A172 (cell line): ENCODE data around the gene USP3. TPM values are rescaled to one million over a fixed set of nuclear protein-coding genes. Genes with fewer than 3 reads are reported as not detected.

Experiments
- DNase-seq: peaks from one replicate; pipeline ENCODE4 v3.0.0-alpha.2; 2015; ENCODE audit warnings: low spot score
- total RNA-seq: library from RNA; depleted of rRNA; stranded (reverse); fragments of >200 nt; shearing (Covaris generic); gene quantifications from 2 replicates; pipeline ENCODE4 v1.2.3, GENCODE V29; 2014

USP3 gene
- total RNA-seq, 1 experiment from 2014 or later = 27.7 TPM

DNA sequence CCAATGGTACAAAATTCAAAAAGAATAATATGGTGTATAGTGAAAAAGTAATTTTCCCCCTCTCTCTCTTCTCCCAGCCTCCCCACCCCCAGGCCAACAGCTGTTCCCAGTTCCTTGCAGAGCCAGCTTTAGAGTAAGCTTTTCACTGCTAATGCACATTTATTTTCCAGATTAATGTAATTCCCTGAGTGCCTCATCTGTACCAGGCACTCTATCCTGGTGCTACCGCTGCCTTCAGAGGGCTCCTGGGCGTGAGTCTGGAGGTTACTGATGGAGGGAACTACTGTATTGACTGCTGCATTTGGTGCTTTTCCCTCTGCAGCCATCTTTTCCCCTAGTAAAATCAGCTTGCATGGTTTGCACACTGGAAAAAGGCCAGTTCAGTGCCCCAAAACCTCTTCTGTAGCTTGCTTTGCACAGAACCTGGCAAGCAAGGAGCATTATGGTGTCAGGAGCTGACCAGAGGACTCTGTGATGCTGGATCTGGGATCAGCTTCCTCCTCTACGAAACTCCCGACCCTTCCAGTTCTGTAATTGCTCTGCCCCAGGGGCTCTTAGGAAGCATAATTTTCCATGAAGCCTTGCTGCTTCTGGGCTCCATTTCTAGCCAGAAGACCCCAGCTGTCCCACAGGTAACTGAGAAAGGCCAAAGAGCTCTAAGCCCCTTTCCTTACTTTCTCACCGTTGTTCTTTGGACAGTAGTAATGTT, 8.5 kb upstream of the USP3 start:
- no peak for DNase-seq

DNA sequence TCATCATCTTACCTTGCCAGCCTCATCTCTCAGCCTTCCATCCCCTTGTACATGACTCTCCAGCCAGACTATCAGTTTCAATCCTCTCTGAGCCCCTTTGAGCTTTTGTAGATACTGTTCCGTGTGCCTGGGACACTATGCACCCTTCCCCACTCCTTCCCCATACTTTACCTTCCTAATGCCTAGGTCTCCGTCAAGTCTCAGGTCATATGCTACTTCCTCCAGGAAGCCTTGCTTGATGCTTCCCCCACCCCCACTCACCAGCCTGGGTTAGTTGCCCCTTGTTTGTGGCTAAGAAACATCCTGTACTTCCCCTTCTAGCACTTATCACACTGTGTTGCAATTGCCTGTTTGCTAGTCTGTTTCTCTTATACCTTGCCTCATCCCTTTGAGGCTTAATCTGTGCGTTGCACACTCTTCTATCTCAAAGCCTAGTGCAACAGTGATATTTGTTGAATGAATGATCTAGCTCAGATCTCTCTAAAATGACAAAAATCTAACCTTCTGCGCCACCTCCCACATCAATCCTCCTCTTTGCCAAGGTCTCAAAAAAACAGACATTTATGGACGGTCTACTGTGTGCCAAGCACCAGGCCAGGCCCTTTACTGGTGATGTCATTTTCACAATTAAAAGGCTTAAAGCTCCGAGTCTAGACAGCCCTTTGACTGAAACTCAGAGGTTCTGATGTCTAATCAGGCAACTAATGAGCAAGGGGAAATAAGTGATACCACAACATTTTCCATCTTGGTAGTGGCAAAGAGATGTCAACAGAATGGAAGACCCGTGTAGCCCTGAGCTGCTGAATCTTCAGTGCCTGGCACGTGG, 6.5 kb upstream of the USP3 start:
- no peak for DNase-seq

DNA sequence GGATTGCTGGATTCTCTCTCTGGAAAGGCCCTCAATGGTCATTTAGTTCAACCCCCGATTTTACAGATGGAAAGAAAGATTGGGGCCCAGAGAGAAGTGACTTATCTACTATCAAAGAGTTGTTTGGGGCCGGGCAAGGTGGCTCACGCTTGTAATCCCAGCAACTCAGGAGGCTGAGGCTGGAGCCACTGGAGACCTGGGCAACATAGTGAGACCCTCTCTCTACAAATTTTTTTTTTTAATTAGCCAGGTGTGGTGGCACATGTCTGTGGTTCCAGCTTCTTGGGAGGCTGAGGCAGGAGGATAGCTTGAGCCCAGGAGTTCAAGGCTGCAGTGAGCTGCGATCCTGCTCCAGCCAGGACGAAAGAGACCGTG, 5.2 kb upstream of the USP3 start:
- no peak for DNase-seq

DNA sequence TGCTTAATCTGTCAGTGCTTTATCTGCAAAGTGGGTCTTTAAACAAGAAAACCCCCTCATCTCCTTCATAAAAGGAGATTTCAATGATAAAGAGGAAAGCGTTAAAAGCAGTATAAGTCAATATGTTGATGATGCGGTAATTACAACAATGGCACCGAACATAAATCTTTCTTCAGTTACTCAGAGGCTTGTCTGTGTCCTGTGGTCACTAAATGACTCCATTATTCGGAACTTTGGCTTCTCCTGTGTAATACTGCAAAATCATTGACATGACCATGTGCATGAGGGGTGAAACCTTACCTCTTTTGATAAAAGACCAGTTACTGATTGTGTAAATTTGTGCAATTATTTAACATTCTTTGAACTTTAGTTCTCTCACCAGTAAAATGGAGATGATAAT, 4.8 kb upstream of the USP3 start:
- DNase-seq = no peak

DNA sequence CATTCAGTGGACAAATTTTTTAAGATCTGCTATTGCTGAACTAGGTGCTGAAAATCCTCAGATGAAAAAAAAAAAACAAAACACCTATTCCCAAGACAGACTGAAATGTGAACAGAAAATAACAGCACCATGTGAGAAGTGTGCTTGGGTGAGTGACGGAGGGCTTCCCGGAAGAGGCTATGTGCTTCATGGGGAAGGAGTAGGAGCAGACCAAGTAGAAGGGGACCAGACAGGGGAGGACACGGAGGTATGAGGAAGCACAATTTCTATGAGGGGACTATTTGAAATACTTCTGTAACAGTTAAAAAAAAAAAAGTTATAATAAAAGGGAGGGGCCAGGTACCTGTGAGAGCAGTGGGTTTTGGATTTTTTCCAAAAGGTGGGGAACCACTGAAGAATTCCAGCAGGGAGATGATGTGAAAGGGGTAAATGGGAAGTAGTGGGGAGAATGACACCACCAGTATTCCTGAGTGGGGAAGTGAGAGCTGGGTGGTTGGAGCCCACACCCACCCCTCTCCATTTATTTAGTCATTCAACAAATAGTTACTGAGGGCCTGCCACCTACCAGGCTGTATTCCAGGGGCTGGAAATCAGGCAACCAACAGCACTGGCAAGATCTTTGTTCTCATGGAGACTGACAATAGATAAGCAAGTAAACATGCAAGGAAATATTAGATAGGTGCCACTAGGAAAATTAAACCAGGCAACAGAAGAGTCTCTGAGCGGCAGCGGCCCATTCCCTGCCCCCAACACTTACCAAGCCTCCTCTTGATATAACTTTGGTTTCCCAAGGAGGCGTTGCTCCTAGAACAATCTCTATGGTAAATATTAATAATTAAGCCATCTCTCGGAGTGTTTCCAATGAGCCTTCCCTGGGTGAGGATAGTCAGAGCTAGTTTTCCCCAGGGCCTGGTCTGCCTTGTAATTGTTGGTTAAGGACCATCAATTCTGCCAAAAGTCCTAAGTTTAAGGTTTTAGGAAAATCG, 3.8 kb upstream of the USP3 start:
- no peak for DNase-seq

DNA sequence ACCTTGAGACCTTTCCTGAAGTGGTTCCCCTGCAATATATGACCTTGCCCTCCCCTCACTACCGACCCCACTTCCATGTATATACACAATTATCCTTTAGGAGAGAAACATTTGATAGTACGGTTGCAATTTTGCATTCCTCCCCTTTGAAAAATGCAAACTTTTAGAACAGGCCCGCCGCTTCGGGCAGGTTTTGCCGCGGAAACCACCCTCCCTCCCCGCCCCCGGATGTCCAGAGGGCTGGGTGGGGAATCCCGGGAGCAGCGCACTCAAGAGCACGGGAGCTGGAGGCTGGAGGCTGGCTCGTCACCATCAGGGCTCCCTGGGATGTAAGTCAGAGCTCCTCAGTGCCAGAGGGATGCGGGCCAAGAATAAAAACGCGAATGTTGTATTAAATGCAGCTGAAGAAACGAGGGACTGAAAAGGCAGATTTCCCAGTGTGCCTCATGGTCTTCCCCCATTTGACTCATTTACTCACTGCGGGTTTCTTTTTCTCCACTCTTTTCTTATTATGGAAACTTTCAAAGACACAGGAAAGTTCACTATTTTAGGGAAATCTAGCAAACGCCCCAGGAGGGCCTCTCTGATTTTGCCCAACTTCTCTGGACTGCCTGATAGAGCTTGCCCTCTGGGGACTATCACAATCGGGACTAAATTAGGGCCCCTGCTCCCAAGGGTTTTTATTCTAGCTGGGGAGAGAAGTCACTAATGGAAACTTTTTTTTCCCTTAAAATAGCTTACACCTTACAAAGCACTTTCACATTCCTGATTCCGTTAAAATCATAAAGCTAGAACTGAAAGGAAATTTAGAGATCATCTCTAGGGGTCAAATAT, 2.9 kb upstream of the USP3 start:
- DNase-seq = peak; percentile 65

DNA sequence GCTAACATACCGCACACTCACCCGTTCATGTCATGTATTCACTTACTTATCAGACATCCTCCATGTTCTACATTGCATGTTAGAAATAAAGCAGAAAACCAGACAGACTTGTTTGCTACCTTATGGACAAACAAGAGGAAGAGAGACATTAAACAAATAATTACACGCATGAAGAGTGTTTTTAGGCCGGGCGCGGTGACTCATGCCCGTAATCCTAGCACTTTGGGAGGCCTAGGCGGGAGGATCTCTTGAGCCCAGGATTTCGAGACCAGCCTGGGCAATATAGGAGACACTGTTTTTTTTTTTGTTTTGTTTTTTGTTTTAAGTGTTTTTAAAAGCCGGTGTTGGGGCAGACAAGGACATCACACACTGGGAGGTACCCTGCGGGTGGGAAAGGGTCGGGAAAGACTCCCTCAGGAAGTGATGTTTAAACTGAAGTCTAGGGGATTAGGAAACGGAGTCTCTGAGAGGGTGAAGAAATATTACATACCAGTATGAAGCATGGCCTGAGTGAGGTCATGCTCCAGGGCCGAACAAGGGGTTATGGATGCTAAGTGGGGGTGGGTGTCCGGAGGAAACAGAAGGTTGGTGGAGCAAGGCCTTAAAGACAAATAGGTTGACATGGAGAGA, 2.1 kb upstream of the USP3 start:
- DNase-seq = no peak

DNA sequence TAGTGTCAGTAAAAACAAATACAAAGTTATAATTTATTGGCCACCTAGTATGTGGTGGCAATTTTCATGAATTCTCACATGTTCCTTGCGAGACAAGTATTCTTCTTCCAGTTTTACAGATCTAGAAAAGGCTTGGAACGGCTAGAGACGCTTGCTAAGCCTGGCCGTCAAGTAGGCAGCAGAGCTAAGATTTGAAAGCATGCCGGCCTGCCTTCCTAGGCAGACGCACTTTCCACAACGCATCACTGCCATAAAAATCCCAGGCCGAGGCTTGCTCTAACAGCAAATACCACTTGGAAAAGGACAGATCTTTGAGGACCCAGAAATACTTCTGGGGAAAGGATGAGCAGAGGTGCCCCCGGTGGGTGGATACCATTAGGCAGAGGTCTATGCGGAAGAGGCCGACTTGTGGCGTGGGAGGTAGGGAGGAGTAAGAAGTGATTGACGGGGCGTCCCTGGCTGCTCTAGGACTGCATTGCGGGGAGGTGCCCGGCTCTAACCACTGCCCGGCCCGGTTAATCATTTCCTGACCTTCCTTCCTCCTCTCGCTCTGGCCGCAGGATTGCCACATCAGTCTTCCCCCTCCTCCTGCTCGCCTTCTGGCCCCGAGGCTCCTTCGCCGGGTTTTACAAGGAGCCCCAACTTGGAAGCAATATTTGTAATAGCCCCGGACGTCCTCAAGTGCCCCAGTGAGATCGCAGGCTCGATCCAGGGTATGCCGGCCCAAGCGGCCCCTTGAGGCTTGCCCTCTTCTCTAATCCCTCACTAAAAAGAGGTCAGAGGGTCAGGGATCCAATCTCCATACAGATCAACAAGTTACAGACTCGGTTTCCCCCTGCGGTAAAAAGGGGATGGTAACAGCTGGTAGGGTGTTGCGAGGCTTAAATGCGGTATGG, 1.3 kb upstream of the USP3 start:
- DNase-seq = peak; percentile 84

DNA sequence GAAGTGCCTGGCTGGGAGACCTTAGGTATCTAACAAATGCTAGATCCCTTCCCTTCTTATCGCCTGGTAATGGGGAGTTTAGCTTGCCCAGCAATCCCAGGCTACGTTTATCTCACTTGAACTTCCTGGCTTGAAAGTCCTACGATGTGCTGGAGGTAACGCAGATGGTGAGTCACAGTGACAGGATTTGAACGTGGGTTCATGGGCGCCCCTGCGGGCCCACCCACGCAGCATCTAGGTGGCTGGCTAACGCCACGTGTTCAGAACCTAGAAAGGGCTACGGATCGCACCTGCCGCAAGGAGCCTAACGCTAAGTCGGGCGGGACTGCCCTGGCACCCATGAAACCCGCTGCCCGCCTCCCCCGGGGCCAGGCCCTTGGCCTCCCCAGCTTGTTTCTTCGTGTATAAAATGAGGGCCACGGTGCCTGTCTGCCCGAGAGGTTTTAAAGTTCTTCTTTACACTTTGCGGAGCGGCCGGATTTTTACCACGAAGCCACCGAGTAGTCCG, 600 bp upstream of the USP3 start:
- peak; percentile 74 for DNase-seq

DNA sequence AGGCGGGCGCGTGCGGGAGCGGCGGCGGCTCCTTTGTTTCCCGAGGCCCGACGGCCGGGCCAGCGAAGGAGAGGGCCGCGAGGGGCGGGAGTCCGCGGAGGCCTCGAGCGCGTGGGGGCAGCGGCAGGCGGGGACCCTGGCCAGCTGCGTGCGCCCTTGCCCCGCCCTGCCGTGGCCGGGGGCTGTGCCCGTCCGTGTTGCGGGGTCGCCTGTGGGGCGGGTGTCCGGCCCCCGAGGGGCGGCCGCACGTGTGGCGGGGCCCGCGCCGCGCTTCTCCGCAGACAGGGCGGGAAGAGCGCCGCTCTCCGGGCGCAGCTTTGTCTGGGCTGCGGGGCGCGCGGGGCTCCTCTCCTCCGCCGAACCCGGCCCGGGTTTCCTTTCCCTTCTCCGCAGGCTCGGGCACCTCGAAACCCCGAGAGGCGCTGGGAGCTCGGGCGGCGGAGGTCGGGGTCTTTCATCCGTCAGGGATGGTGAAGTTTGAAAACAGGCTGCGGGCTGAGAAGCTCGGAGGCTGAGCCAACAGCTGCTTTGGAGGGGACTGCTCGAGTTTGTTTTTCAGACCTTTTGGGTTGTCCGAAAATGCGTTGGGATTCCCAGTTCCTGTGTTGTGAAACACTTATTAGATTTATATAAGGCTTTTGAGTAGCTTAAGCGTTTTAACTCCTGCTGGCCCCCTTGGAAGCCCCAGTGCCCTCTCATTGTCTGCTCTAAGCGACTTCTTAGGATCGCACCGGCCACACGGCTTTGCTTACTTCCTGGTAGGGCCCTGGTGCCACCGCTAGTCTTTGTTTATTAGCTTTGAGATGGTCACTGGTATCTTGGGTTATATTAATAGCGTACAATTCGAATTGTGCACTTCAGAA, 817 bp downstream of the USP3 start:
- peak; percentile 44 for DNase-seq

DNA sequence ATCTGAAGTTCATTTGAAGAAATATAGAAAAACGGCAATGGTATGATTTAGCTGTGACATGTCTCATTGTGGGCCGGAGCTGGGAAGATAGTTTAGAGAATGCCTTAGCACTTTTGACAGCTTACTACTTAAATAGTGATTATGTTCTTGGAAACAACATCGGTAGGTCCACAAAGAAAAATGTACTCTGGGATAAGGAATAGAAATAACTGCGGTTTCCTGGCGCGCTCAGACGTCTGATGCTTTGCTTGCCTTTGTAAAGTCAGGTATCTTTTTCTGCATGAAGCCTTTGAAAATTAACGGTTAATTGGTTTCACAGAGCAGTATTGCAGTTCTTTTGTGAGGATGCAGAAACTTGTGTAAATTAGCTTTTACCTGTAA, 1.4 kb downstream of the USP3 start:
- no peak for DNase-seq

DNA sequence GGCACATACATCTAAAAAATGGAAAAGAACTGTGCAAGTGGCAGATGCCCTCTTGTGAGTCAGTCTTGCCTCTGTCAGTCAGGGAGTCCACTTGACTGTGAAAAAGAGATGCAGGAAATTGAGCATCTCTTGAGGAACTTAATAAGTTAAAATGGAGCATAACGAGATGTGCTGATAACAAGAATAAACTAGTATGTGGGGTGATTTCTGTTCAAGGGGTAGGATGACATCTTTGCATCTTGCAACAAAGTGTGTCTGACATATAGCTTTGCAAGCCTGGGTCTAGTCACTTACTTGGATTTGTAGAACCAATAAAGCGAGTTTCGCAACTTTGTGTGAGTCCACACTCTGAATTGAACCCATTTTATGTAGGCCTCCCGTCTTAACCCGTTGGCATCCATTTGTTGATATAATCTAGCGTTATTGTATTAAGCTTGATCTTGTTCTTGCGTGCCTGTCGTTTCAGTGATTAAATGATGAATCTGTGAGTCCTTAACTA, 2.2 kb downstream of the USP3 start:
- no peak for DNase-seq

DNA sequence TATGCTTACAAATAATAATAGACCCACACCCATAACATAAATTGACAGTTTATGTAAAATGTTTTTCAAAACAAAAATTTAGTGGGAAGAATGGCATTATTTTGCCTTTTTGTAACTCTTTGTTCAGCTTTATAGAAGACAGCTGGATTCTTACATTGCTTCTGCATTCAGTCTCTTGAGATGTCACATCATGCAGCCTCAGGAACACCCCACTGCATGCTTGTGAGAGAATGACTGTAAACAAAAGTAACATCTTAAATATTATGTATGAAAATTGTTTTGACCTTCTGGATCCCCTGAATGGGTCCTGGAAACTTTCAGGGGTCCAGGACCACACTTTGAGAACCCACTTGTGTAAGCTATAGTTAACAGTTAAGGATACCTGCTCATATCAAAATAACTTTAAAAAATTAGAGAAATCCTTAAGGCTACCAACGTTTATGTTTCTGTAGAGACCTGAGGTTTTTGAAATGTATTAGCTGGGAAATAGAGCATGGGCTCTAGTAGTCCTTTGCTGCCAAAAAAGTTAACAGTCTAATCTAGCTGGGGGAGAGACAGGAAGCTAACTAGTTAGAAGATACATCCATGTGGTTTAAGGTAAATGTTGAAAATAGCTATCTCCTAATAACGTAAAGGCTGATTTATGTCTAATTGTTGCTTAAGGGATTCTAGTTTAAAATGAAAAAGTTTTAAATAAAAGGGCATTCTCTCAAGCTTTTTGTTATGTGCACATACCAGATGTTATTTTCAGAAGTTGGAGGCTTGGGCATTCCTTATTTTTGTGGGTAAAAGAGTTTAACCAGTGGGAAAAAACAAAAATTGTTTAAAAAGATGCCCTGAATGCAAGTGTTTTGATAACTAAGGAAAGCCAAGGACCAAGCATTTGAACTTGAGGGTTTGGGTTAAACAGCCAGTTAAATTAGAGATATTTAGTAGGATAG, 3.8 kb downstream of the USP3 start:
- DNase-seq = no peak

DNA sequence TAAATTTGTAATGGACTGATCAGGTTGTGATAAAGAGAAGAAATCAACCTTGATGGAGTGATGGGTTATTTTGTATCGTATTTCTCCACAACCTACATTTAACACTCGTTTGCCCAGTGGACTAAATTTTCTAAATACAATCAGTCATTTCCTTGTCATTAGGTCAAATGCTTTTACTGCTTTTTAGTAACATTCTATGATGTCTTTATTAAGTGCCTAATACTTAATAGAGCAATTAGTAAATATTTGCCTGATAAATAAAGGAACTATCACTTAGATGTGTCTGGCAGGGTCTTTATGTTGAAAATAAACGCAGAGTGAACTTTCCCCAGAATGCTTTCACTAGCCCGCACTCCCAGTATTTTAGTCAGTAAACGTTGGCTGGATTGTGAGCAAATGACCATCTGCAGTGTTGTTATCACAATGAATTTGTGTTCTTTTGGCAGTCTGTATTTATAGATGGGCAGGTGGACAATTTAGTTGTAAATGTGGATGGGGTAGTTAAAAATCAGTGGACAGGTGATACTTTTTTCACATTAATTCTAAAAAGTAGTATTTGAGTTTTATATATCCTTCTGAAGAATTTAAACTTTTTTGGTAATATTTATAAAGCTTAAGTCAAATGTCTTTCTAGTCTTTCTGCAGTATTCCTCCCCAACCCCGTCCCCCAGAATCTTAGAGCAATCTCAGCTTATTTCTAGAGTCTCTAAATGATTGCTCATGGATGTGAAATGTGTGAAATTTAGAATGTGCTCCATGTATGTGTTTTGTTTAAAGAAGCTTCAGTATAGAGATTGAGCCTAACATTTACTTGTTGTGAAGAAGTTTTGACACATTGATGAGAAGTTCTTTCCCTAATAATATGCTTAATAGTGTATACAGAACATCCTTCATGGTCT, 4.9 kb downstream of the USP3 start:
- no peak for DNase-seq

DNA sequence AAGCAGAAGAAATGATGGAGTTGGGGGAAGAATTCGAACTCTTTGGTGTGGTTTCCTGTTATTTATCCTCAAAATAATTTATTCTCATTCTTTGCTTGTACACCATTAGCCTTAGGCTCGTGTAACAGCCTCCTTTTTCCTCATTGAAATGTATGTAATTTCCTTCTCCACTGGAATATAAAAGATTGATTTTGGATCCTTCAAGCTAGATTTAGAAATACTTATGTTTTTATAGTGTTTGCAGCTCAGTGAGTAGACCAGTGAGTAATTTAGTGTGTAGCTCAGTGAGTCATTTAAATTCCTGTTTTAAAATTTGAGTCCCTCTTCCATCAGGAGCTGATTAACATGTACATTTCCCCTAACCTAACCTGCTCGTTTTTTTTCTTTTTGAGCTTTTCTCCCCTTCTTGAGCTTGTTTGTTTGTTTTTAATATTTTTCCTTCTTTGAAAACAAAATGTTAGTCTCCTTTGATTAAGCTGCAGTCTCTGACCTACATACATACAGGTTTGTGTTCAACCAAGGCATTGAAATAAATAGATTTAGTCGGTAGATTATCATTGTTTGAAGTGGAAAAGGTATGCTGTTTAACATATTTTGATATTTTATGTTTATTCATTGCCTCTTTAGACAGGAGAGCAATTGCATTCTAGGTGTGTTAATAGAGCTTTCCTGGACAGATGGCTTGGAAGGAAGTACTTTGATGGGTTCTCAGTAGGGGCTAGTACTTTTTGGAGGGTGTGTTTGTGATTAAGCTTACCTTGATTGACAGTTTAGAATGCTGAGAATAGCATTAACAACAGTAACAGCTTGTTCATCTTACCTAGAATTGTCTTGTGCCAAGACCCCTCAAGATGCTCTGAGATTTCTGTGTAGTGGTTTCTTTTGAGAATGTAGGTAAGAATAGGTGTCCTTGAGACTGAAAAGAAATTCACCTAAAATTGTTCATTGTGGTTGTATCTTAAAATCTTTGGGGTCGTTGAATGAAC, 5.9 kb downstream of the USP3 start:
- no peak for DNase-seq
